Measurements from ENCODE around the gene ORAI2. TPM values are rescaled to one million over a fixed set of nuclear protein-coding genes. Genes with fewer than 3 reads are reported as not detected.

Gene ORAI2
- total and polyA plus RNA-seq, 2 donors (not counting 3 experiments of a cell fraction or from before 2014, with no cell fraction given) = 84.1 to 99.1 TPM

- Histone ChIP-seq H3K9me3 (replicated peaks; ENCODE audit: control insufficient read depth, insufficient read depth, low read length) (no peaks in the 10 kb centered on the region), H3K27me3 (ENCODE audit: control insufficient read depth in 2 of 2, insufficient read depth in 2 of 2, low read length in 2 of 2) (no peaks in the 10 kb centered on the region), H3K4me2 (ENCODE audit: insufficient read depth, low read length) (no peak overlapping the region), H2AFZ (ENCODE audit: low read depth, low read length) (no peak overlapping the region), H3K4me3 (replicated peaks in 1 of 3; ENCODE audit: insufficient read depth in 1 of 3, low read depth in 1 of 3, low read length in 3 of 3) (no peak overlapping the region), H3K9ac (replicated peaks; ENCODE audit: extremely low read depth, insufficient read depth, low read length) (no peak overlapping the region), H3K79me2 (ENCODE audit: control insufficient read depth, insufficient read depth, low read length) (peaks cover 3% of the 10 kb centered on the region), H3K4me1 (ENCODE audit: control insufficient read depth, extremely low read depth, insufficient read depth, low read length) (peaks cover 7% of the 10 kb centered on the region), H3K9me1 (replicated peaks; ENCODE audit: control insufficient read depth, extremely low read depth, insufficient read depth, low read length) (no peaks in the 10 kb centered on the region), H4K20me1 (replicated peaks; ENCODE audit: control insufficient read depth, extremely low read depth, insufficient read depth, low read length) (no peaks in the 10 kb centered on the region), H3K27ac (ENCODE audit: insufficient read depth, low read depth, low read length) (no peak overlapping the region), H3K36me3 (ENCODE audit: control insufficient read depth in 2 of 2, extremely low read depth in 1 of 2, insufficient read depth in 2 of 2, low read length in 2 of 2) (peaks cover 2 to 22% of the 10 kb centered on the region in 2 experiments)
- TF ChIP-seq EZH2 (IDR thresholded peaks at IDR 0.05; ENCODE audit: borderline replicate concordance, low read depth, low read length, severe bottlenecking) (no peak), POLR2A (IDR thresholded peaks at IDR 0.05; ENCODE audit: low read depth, low read length) (no peak), MYC (IDR thresholded peaks at IDR 0.05; ENCODE audit: low read depth, low read length) (no peak), JUN (IDR thresholded peaks at IDR 0.05; ENCODE audit: borderline replicate concordance, insufficient read depth, insufficient read length, low read depth) (no peak), POLR2AphosphoS5 (IDR thresholded peaks at IDR 0.05; ENCODE audit: insufficient read depth, low read depth, low read length) (no peak), CTCF (IDR thresholded peaks at IDR 0.05; ENCODE audit: extremely low read depth in 1 of 2, insufficient read depth in 1 of 2, low read depth in 1 of 2, low read length in 2 of 2) (no peak), GATA2 (IDR thresholded peaks at IDR 0.05; ENCODE audit: insufficient read depth, insufficient read length, low read depth, low read length) (no peak), FOS (IDR thresholded peaks at IDR 0.05; ENCODE audit: borderline replicate concordance, insufficient read depth, low read length) (no peak)
- TF ChIP-seq, protein P1, sequence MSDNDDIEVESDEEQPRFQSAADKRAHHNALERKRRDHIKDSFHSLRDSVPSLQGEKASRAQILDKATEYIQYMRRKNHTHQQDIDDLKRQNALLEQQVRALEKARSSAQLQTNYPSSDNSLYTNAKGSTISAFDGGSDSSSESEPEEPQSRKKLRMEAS (IDR thresholded peaks at IDR 0.05; ENCODE audit: insufficient read depth, insufficient read length) = no peak
- no TSS peak for BruUV-seq (replicated peaks)
- ChIA-PET CTCF (interaction anchor here (1.8 kb wide), 1 partner anchor 27 kb away, joined by 8 read pairs; no protein-coding TSS in a partner anchor), POLR2A (no interaction called here)
- intact Hi-C loops (cut with micrococcal nuclease) = no loop called here
- DNase-seq (ENCODE audit: low read depth, low spot score) = no peak
- dilution Hi-C loops (cut with MboI; ENCODE audit: extremely low pct_ligation_motif_present, low sequenced_read_pairs) = no loop called here
- no peak for FAIRE-seq
Measured at GRCh38 chr7:102468478-102469350, 35.3 kb downstream of the ORAI2 start.

All from endothelial cell of umbilical vein (primary cell).